Esophagus muscularis mucosa (tissue), 4 donors: ENCODE data around the gene C1QB. TPM values are rescaled to one million over a fixed set of nuclear protein-coding genes. Genes with fewer than 3 reads are reported as not detected.

Experiments used
- DNase-seq: peaks from one replicate; pipeline ENCODE4 v3.0.0-alpha.2; 2017; ENCODE audit errors: extremely low spot score
- H3K27ac ChIP-seq, 4 donors: fragments of 200-600 bp; sonication (generic); replicated peaks in 1 of 4; 1 replicate in 3 of 4; 2 replicates in 1 of 4; pipeline ENCODE4 v1.5.1; 2016 to 2019; ENCODE audit warnings: mild to moderate bottlenecking in 1 of 4
- H3K27me3 ChIP-seq, 4 donors: fragments of 200-600 bp; sonication (generic); one replicate each; pipeline versions ENCODE4 v1.5.1 to v1.6.0; 2016 to 2019
- H3K36me3 ChIP-seq, 4 donors: fragments of 200-600 bp; sonication (generic); one replicate each; pipeline ENCODE4 v1.5.1; 2016 to 2019
- H3K4me1 ChIP-seq, 4 donors: fragments of 200-600 bp; sonication (generic); one replicate each; pipeline ENCODE4 v1.5.1; 2016 to 2019
- H3K4me3 ChIP-seq, 4 donors: fragments of 200-600 bp; sonication (generic); 1 replicate in 2 of 4; 2 replicates in 2 of 4; pipeline ENCODE4 v1.5.1; 2016 to 2019; ENCODE audit warnings: mild to moderate bottlenecking in 4 of 4, moderate library complexity in 1 of 4
- H3K9me3 ChIP-seq, 4 donors: fragments of 200-600 bp; sonication (generic); 1 replicate in 3 of 4; 2 replicates in 1 of 4; pipeline ENCODE4 v1.5.1; 2016 to 2019
- EP300 ChIP-seq: sonication (generic); formaldehyde crosslinking; IDR thresholded peaks from one replicate; pipeline ENCODE4 v1.6.1; 2017; ENCODE audit warnings: antibody characterized with exemption
- POLR2A ChIP-seq: fragments of 450-650 bp; IDR thresholded peaks from one replicate; pipeline ENCODE4 v1.6.1; 2017; ENCODE audit warnings: antibody characterized with exemption, moderate library complexity, mild to moderate bottlenecking, low read depth
- POLR2AphosphoS5 ChIP-seq, 2 donors: sonication (generic); formaldehyde crosslinking; IDR thresholded peaks; one replicate each; pipeline ENCODE4 v1.6.1; 2017; ENCODE audit warnings: antibody characterized with exemption in 2 of 2
- WGBS: methylation state at CpG from one replicate; pipeline ENCODE4 v1.1.5; 2018; 5-methylcytosine and 5-hydroxymethylcytosine counted together
- intact Hi-C: fragments of 100-400 bp; cut with DNase I; formaldehyde crosslinking; loops from one replicate; pipeline ENCODE4 v1.15.1; 2023
- total RNA-seq, 4 donors: library from RNA; depleted of rRNA; stranded (reverse); fragments of >200 nt; gene quantifications; one replicate each; pipeline versions ENCODE4 v1.1.0 to v1.2.1, GENCODE V29; 2016
- TF ChIP-seq, protein P1 (sequence below), 3 experiments: fragments of 200-600 bp in 2 of 3; fragments of 450-650 bp in 1 of 3; sonication (generic) in 2 of 3; IDR thresholded peaks; one replicate each; pipeline ENCODE4 v1.5.1; 2017 to 2019; ENCODE audit warnings: antibody characterized with exemption in 3 of 3, mild to moderate bottlenecking in 2 of 3, moderate library complexity in 1 of 3

C1QB gene
- total RNA-seq, 4 donors from 2014 or later: 254 to 583 (median 288) TPM

DNA sequence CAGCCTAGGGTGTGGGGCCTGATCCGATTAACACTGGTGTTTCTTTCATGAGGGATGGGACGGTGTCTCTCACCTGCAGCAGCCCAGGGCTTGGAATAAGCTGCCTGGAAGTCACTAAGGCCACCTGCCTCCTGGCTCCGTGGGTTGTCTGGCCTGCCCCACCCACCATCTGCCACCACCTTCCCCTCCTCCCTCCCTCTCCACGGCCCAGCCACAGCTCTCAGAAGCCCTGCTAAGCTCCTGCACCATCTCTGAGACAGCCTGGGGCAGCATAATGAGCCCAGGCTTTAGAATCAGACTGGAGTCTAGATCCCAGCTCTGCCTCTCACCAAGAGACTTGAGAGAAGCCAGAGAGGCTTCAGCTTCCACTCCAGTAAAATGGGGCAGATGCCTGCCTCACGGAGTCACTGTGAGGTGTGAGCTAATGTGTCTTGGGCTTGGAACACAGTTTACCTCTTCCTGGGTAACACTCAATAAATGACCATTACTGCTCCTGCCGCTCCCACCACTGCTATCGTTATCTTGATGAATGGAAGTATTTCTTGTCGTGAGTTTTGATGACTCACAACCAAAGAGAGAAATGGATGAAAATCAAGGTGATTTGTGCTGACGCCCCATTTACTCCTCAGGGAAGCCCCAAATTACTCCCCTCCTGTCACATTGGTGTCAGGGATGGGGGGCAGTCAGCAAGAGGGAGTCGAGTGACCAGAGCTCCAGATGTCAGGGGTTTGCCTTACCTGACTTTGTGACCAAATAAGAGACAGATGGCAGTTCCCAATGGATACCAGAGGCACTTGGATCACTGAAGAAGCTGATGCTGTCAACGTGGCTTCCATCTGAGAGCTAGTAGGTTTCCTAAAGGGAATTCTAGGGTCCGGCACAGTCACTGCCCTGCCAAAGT is 40.1 kb upstream of the C1QB start:
- no peak for TF ChIP-seq EP300
- TF ChIP-seq, protein P1, sequence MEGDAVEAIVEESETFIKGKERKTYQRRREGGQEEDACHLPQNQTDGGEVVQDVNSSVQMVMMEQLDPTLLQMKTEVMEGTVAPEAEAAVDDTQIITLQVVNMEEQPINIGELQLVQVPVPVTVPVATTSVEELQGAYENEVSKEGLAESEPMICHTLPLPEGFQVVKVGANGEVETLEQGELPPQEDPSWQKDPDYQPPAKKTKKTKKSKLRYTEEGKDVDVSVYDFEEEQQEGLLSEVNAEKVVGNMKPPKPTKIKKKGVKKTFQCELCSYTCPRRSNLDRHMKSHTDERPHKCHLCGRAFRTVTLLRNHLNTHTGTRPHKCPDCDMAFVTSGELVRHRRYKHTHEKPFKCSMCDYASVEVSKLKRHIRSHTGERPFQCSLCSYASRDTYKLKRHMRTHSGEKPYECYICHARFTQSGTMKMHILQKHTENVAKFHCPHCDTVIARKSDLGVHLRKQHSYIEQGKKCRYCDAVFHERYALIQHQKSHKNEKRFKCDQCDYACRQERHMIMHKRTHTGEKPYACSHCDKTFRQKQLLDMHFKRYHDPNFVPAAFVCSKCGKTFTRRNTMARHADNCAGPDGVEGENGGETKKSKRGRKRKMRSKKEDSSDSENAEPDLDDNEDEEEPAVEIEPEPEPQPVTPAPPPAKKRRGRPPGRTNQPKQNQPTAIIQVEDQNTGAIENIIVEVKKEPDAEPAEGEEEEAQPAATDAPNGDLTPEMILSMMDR (IDR thresholded peaks at IDR 0.05): no peak
- TF ChIP-seq POLR2AphosphoS5 (IDR thresholded peaks at IDR 0.05): no peak
- TF ChIP-seq POLR2A: no peak
- WGBS: 33% methylated on average over 9 of the region's 12 CpGs
- no peaks in the 10 kb centered on the region for H3K4me1 ChIP-seq
- no peak overlapping the region for H3K27ac ChIP-seq
- no peaks in the 10 kb centered on the region for H3K36me3 ChIP-seq
- H3K27me3 ChIP-seq: peaks cover 0 to 99% (median 4%) of the 10 kb centered on the region in 4 donors
- no peak overlapping the region for H3K4me3 ChIP-seq
- no peak for DNase-seq
- no peaks in the 10 kb centered on the region for H3K9me3 ChIP-seq
- intact Hi-C loops: no loop called here

DNA sequence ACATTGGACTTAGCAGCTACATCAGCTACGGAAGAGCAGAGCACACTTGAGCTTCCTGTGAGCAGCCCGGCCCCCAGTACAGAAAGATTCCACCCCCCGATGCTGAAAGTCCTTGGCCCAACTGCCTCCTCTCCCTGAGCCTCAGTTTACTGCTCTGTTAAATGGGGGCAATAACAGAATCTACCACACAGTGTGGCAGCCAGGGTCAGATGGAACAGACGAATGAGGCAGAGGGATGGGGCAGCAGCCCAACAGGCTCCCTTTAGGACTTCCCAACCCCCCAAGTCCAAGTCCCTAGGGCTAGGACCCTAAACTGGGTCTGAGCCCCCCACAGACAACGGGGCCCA is 39.5 kb upstream of the C1QB start:
- DNase-seq: no peak
- no peaks in the 10 kb centered on the region for H3K4me1 ChIP-seq
- H3K27ac ChIP-seq: no peak overlapping the region
- no peaks in the 10 kb centered on the region for H3K36me3 ChIP-seq
- no peaks in the 10 kb centered on the region for H3K9me3 ChIP-seq
- no peak for TF ChIP-seq EP300
- TF ChIP-seq POLR2AphosphoS5 (IDR thresholded peaks at IDR 0.05): no peak
- TF ChIP-seq POLR2A: no peak
- TF ChIP-seq, protein P1 (IDR thresholded peaks at IDR 0.05): no peak
- H3K4me3 ChIP-seq: no peak overlapping the region
- intact Hi-C loops: no loop called here
- peaks cover 0 to 99% (median 3%) of the 10 kb centered on the region in 4 donors for H3K27me3 ChIP-seq
- WGBS: 52% methylated on average over 4 of the region's 5 CpGs

DNA sequence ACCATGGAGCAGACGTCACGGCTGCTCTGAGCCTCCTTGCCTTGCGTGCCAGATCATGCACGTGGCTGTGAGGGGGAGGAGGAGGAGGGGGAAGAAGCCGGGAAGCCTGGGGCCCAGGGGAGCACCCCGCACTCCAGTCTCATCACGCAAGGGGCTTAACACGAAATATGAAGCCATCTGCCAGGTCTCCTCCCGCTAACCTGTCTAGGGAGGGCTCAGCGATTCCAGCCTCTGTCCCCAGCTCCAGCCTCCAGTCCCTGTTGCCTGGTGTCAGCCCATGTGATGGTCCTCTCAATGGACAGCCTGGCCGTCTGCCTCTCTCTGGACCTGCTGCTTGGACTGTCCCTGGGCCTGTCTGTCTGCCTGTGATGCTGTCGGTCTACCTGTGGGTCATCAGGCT is 39.1 kb upstream of the C1QB start:
- WGBS: 61% methylated on average over 6 of the region's 12 CpGs
- Histone ChIP-seq H3K4me1 (no peaks in the 10 kb centered on the region), H3K27me3 (peaks cover 0 to 99% (median under 1%) of the 10 kb centered on the region in 4 donors), H3K27ac (no peak overlapping the region), H3K36me3 (no peaks in the 10 kb centered on the region), H3K9me3 (no peaks in the 10 kb centered on the region), H3K4me3 (no peak overlapping the region)
- no peak for TF ChIP-seq POLR2A
- TF ChIP-seq, protein P1 (IDR thresholded peaks at IDR 0.05): no peak
- no peak for TF ChIP-seq EP300
- no peak for TF ChIP-seq POLR2AphosphoS5 (IDR thresholded peaks at IDR 0.05)
- intact Hi-C loops: no loop called here
- no peak for DNase-seq

DNA sequence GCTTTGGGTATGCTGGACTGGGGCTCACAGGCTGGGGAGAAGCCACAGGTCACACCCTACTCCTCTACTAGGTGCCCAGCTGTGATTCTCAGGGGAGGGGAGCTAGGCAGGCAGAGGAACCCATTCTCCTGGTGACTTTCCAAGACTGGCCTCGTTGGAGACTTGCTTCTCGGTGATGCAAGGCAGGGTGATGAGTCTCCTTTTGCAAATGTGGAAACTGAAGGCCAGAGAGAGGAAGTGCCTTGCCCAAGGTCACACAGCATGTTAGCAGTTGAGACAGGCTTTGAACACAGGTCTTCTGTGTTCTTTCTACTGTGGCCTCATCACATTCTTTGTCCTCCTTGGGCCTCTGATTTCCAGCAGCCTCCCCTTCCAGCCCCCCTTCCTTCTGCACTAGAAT is 37.1 kb upstream of the C1QB start:
- no peak overlapping the region for H3K27ac ChIP-seq
- no peak overlapping the region for H3K4me3 ChIP-seq
- TF ChIP-seq, protein P1 (IDR thresholded peaks at IDR 0.05): no peak
- TF ChIP-seq POLR2AphosphoS5 (IDR thresholded peaks at IDR 0.05) (no peak), POLR2A (no peak), EP300 (no peak)
- no peaks in the 10 kb centered on the region for H3K9me3 ChIP-seq
- H3K4me1 ChIP-seq: no peaks in the 10 kb centered on the region
- DNase-seq: no peak
- intact Hi-C loops: no loop called here
- no peaks in the 10 kb centered on the region for H3K36me3 ChIP-seq
- peaks cover 0 to 99% (median 0%) of the 10 kb centered on the region in 4 donors for H3K27me3 ChIP-seq
- WGBS: 62% methylated on average over 2 of the region's 2 CpGs
